Spleen (tissue), 11 donors: ENCODE data around the gene PCLO. TPM values are rescaled to one million over a fixed set of nuclear protein-coding genes. Genes with fewer than 3 reads are reported as not detected.
"Not testable (repeated sequence)": the region's sequence is repeated elsewhere in the genome, so short reads cannot be mapped to it uniquely, and the experiment has no call there.

Experiments used
- DNase-seq: peaks from one replicate; pipeline ENCODE4 v3.0.0-alpha.2; 2020
- H3K27ac ChIP-seq, 8 donors: fragments of 200-600 bp; sonication (generic) in 7 of 8; 1 replicate in 4 of 8; 2 replicates in 4 of 8; pipeline versions ENCODE4 v1.5.0 to v1.8.0; 2016 to 2021; ENCODE audit warnings: inconsistent platforms in 4 of 8, mild to moderate bottlenecking in 4 of 8, moderate library complexity in 1 of 8
- H3K27me3 ChIP-seq, 7 donors: fragments of 200-600 bp; sonication (generic) in 6 of 7; replicated peaks in 1 of 7; 1 replicate in 4 of 7; 2 replicates in 3 of 7; pipeline versions ENCODE4 v1.5.0 to v1.8.0; 2016 to 2021; ENCODE audit warnings: inconsistent platforms in 3 of 7, mild to moderate bottlenecking in 1 of 7
- H3K36me3 ChIP-seq, 6 donors: fragments of 200-600 bp; sonication (generic) in 5 of 6; 1 replicate in 4 of 6; 2 replicates in 2 of 6; pipeline versions ENCODE4 v1.5.0 to v1.8.0; 2016 to 2021; ENCODE audit warnings: inconsistent platforms in 2 of 6
- H3K4me1 ChIP-seq, 6 donors: fragments of 200-600 bp; sonication (generic) in 5 of 6; 1 replicate in 3 of 6; 2 replicates in 3 of 6; pipeline versions ENCODE4 v1.5.0 to v1.8.0; 2016 to 2021; ENCODE audit warnings: inconsistent platforms in 3 of 6
- H3K4me3 ChIP-seq, 8 donors: fragments of 200-600 bp; sonication (generic) in 7 of 8; 1 replicate in 4 of 8; 2 replicates in 4 of 8; pipeline versions ENCODE4 v1.5.0 to v1.8.0; 2016 to 2021; ENCODE audit warnings: inconsistent platforms in 4 of 8, mild to moderate bottlenecking in 4 of 8, moderate library complexity in 2 of 8
- H3K9me3 ChIP-seq, 8 donors: fragments of 200-600 bp; sonication (generic) in 7 of 8; 1 replicate in 4 of 8; 2 replicates in 4 of 8; pipeline versions ENCODE4 v1.5.0 to v1.8.0; 2016 to 2021; ENCODE audit warnings: inconsistent platforms in 4 of 8
- CTCF ChIP-seq, 11 experiments: fragments of 200-600 bp in 7 of 11; fragments of 450-650 bp in 4 of 11; sonication (generic) in 4 of 11; IDR thresholded peaks in 8 of 11; conservative IDR thresholded peaks in 3 of 11; 1 replicate in 7 of 11; 2 replicates in 4 of 11; pipeline versions ENCODE4 v1.4.0 to v1.8.0; 2016 to 2021; ENCODE audit warnings: antibody characterized with exemption in 11 of 11, inconsistent platforms in 4 of 11, mild to moderate bottlenecking in 1 of 11
- POLR2A ChIP-seq, 3 donors: fragments of 450-650 bp; IDR thresholded peaks; one replicate each; pipeline ENCODE4 v1.5.1; 2017; ENCODE audit warnings: antibody characterized with exemption in 3 of 3, mild to moderate bottlenecking in 1 of 3
- POLR2AphosphoS5 ChIP-seq, 3 donors: sonication (generic); formaldehyde crosslinking; IDR thresholded peaks; one replicate each; pipeline ENCODE4 v1.5.1; 2017; ENCODE audit warnings: antibody characterized with exemption in 3 of 3
- WGBS, 5 donors: extraction: QIAGEN DNeasy Blood & Tissue Kit in 3 of 5; methylation state at CpG; one replicate each; pipeline versions ENCODE4 v1.1.5 to v1.1.7; 2013 to 2018; 5-methylcytosine and 5-hydroxymethylcytosine counted together
- intact Hi-C: fragments of 100-400 bp; cut with DNase I; formaldehyde crosslinking; loops from one replicate; pipeline ENCODE4 v1.15.0; 2023; ENCODE audit warnings: low total_unique reads
- polyA plus RNA-seq, 3 donors: library from polyadenylated mRNA; stranded (reverse); fragments of 200-250 nt; gene quantifications; one replicate each; pipeline ENCODE4 v1.2.1, GENCODE V29; 2013
- total RNA-seq, 7 donors: library from RNA; depleted of rRNA in 3 of 7; stranded (reverse); fragments of >200 nt in 3 of 7; fragmentation: NEBNext Ultra II Directional in 4 of 7; extraction: Animal tissue kit (Norgen Biotek cat#: 25700) in 4 of 7; gene quantifications; one replicate each; pipeline versions ENCODE4 v1.1.0 to v1.2.1, GENCODE V29; 2016 to 2021
- donor health status: healthy with polysubstance abuse.
- donor health status: DM: no; HTN: no; CAD: no; lungs with moderate emphysema.
- donor health status: DM: no; HTN: no; CAD: no.
- donor health status: Bipolar disorder and iron deficiency.
- donor health status: healthy.
- donor health status: DM: no; HTN: no; CAD: no.
- donor health status: DM: yes; HTN: yes; CAD: no.

PCLO gene
- total and polyA plus RNA-seq, 10 donors, result 0.05 to 9.9 (median 1.8) TPM

DNA sequence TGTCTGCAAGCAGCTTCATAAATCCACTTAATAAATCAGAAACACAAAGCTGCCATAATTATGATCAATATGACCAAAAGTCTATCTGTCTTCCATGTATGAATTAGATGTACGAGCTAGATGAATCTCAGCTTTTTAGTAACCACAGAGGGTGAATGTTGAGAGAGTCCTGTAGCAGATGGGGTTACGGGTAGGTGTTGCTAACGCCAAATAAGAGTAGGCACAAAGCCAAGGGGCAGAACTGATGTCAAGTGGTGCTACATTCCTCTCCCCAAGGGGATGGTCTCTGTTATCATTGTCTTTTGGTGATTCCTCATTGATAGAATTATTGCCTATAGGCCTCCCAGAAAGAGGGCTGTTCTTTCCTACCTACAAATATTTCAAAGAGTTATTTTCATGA lies 257.8 kb downstream of the PCLO start:
- Histone ChIP-seq H3K4me1 (no peaks in the 10 kb centered on the region), H3K4me3 (no peak overlapping the region), H3K27me3 (no peaks in the 10 kb centered on the region), H3K9me3 (no peaks in the 10 kb centered on the region), H3K36me3 (no peaks in the 10 kb centered on the region), H3K27ac (no peak overlapping the region)
- DNase-seq, result no peak
- 69 to 82% (median 71%) methylated on average over 3 of the region's 3 CpGs for WGBS, 5 donors
- intact Hi-C loops, result no loop called here
- TF ChIP-seq CTCF (IDR thresholded peaks at IDR 0.05 in 8 of 11, conservative IDR thresholded peaks at IDR 0.05 in 3 of 11) (no peak), POLR2AphosphoS5 (IDR thresholded peaks at IDR 0.05) (no peak), POLR2A (IDR thresholded peaks at IDR 0.05) (no peak)

GRCh38 chr7:82901098-82901497 lies 261.6 kb downstream of the PCLO start:
- H3K27ac ChIP-seq, H3K27me3 ChIP-seq, H3K4me1 ChIP-seq, H3K4me3 ChIP-seq, DNase-seq, H3K9me3 ChIP-seq, H3K36me3 ChIP-seq, intact Hi-C loops: not testable (repeated sequence)
- 62 to 86% (median 75%) methylated on average over 2 of the region's 2 CpGs for WGBS, 5 donors

- intact Hi-C loops, result no loop called here
- H3K4me3 ChIP-seq, result no peak overlapping the region
- H3K27me3 ChIP-seq, result no peaks in the 10 kb centered on the region
- no peak overlapping the region for H3K27ac ChIP-seq
- H3K36me3 ChIP-seq, result no peaks in the 10 kb centered on the region
- TF ChIP-seq CTCF (IDR thresholded peaks at IDR 0.05 in 8 of 11, conservative IDR thresholded peaks at IDR 0.05 in 3 of 11), result no peak
- TF ChIP-seq POLR2AphosphoS5 (IDR thresholded peaks at IDR 0.05), result no peak
- no peak for TF ChIP-seq POLR2A (IDR thresholded peaks at IDR 0.05)
- H3K4me1 ChIP-seq, result no peaks in the 10 kb centered on the region
- no peak for DNase-seq
- H3K9me3 ChIP-seq, result peaks cover 0 to 4% (median 0%) of the 10 kb centered on the region in 8 donors
- 75 to 88% (median 77%) methylated on average over 3 of the region's 3 CpGs for WGBS, 5 donors
These were observed 265.2 kb downstream of the PCLO start for GRCh38 chr7:82897500-82897899.

- H3K9me3 ChIP-seq, H3K36me3 ChIP-seq, H3K27me3 ChIP-seq, H3K27ac ChIP-seq, H3K4me3 ChIP-seq, intact Hi-C loops, DNase-seq, H3K4me1 ChIP-seq: not testable (repeated sequence)
- WGBS, 5 donors, result 73 to 82% (median 76%) methylated on average over 7 of the region's 7 CpGs
These were observed 268.3 kb downstream of the PCLO start for GRCh38 chr7:82894341-82894740.

- no peak overlapping the region for H3K27ac ChIP-seq
- TF ChIP-seq CTCF (IDR thresholded peaks at IDR 0.05 in 8 of 11, conservative IDR thresholded peaks at IDR 0.05 in 3 of 11), result no peak
- TF ChIP-seq POLR2AphosphoS5 (IDR thresholded peaks at IDR 0.05), result no peak
- TF ChIP-seq POLR2A (IDR thresholded peaks at IDR 0.05), result no peak
- DNase-seq, result no peak
- intact Hi-C loops, result no loop called here
- peaks cover 0 to 7% (median 0%) of the 10 kb centered on the region in 8 donors for H3K9me3 ChIP-seq
- no peaks in the 10 kb centered on the region for H3K36me3 ChIP-seq
- WGBS, 5 donors, result 42 to 80% (median 48%) methylated on average over 1 of the region's 1 CpG
- H3K4me1 ChIP-seq, result no peaks in the 10 kb centered on the region
- no peak overlapping the region for H3K4me3 ChIP-seq
- H3K27me3 ChIP-seq, result no peaks in the 10 kb centered on the region
These were observed 276.4 kb downstream of the PCLO start for GRCh38 chr7:82886324-82886723.
